Esophagus squamous epithelium (tissue), 4 donors: ENCODE results near the gene TUBA4B.
"Not testable (repeated sequence)": the region's sequence is repeated elsewhere in the genome, so short reads cannot be mapped to it uniquely, and the experiment has no call there.

Source experiments
- POLR2A ChIP-seq, 4 donors: fragments of 450-650 bp; IDR thresholded peaks; one replicate each; pipeline ENCODE4 v1.6.1; 2017; ENCODE audit warnings: antibody characterized with exemption in 4 of 4, mild to moderate bottlenecking in 4 of 4, moderate library complexity in 3 of 4
- TF ChIP-seq, protein P1 (sequence below), 6 experiments: fragments of 450-650 bp in 4 of 6; fragments of 200-600 bp in 2 of 6; sonication (generic) in 2 of 6; IDR thresholded peaks; one replicate each; pipeline ENCODE4 v1.5.1; 2016 to 2019; ENCODE audit warnings: antibody characterized with exemption in 6 of 6, mild to moderate bottlenecking in 4 of 6, moderate library complexity in 4 of 6

DNA sequence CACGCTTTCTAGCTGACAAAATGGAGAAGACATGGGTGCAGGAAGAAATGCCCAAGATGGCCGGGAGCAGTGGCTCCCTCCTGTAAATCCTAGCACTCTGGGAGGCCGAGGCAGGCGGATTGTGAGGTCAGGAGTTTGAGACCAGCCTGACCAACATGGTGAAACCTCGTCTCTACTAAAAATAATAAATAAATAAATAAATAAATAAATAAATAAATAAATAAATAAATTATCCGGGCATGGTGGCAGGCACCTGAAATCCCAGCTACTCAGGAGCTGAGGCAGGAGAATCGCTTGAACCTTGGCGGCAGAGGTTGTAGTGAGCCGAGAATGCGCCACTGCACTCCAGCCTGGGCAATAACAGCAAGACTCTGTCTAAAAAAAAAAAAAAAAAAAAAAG is 5.9 kb downstream of the TUBA4B start:
- TF ChIP-seq POLR2A (IDR thresholded peaks at IDR 0.05) = not testable (repeated sequence)
- TF ChIP-seq, protein P1, sequence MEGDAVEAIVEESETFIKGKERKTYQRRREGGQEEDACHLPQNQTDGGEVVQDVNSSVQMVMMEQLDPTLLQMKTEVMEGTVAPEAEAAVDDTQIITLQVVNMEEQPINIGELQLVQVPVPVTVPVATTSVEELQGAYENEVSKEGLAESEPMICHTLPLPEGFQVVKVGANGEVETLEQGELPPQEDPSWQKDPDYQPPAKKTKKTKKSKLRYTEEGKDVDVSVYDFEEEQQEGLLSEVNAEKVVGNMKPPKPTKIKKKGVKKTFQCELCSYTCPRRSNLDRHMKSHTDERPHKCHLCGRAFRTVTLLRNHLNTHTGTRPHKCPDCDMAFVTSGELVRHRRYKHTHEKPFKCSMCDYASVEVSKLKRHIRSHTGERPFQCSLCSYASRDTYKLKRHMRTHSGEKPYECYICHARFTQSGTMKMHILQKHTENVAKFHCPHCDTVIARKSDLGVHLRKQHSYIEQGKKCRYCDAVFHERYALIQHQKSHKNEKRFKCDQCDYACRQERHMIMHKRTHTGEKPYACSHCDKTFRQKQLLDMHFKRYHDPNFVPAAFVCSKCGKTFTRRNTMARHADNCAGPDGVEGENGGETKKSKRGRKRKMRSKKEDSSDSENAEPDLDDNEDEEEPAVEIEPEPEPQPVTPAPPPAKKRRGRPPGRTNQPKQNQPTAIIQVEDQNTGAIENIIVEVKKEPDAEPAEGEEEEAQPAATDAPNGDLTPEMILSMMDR (IDR thresholded peaks at IDR 0.05) = not testable (repeated sequence)
